ENCODE results near the gene AUNIP. TPM values are rescaled to one million over a fixed set of nuclear protein-coding genes. Genes with fewer than 3 reads are reported as not detected.
A peak's percentile ranks its signal among the peaks of the same experiment; 100 is the strongest.

The AUNIP gene
- total RNA-seq, 3 donors from 2014 or later (not counting 1 experiment from before 2014, with no cell fraction given) = 0.16 to 0.50 (median 0.20) TPM

DNA sequence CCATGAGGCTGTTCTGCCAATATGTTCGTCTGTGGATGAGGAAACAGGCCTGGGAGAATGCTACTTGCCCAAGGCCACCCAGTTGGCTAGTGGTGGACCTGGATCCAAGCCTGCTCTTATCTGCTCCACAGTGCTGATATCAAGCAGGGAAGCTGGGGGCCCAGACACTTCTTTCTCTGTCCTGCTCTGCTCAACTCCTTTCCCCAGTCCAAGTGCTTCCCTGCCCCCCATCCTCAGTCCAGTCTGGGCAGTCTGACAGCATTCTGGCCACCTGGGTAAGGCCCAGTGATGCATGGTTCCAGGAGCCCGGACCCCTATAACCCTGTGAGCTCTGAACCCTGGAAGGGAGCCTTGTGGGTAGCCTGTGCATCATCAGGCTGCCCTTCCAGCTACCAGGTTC is 20.4 kb upstream of the AUNIP start:
- H3K4me3 ChIP-seq (ENCODE audit: low read length) = no peak overlapping the region

DNA sequence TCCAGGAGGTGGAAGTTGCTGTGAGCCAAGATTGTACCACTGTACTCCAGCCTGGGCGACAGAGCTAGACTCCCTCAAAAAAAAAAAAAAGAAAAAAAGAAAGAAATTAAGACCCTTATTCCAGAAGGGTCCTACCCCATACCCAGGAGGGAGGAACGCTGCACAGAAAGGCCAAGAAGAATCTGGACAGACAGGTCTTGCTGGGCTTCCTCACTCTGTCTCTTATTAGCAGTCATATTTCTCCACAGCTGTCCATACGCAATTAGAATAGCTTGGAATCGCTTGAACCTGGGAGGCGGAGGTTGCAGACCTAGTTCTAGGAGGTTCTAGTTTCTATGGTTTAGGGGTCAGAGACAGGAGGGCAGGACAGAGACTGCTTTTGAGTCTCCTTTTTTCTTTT is 19.4 kb upstream of the AUNIP start:
- no peak overlapping the region for H3K4me3 ChIP-seq (ENCODE audit: low read length)
- H3K9me3 Mint-ChIP-seq = no peaks in the 10 kb centered on the region
- H3K4me1 Mint-ChIP-seq = peaks cover 0 to 16% of the 10 kb centered on the region in 2 donors
- H3K27ac Mint-ChIP-seq = no peak overlapping the region
- no peak for DNase-seq
- TF ChIP-seq, protein P1, sequence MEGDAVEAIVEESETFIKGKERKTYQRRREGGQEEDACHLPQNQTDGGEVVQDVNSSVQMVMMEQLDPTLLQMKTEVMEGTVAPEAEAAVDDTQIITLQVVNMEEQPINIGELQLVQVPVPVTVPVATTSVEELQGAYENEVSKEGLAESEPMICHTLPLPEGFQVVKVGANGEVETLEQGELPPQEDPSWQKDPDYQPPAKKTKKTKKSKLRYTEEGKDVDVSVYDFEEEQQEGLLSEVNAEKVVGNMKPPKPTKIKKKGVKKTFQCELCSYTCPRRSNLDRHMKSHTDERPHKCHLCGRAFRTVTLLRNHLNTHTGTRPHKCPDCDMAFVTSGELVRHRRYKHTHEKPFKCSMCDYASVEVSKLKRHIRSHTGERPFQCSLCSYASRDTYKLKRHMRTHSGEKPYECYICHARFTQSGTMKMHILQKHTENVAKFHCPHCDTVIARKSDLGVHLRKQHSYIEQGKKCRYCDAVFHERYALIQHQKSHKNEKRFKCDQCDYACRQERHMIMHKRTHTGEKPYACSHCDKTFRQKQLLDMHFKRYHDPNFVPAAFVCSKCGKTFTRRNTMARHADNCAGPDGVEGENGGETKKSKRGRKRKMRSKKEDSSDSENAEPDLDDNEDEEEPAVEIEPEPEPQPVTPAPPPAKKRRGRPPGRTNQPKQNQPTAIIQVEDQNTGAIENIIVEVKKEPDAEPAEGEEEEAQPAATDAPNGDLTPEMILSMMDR (IDR thresholded peaks at IDR 0.05) = no peak
- ATAC-seq = no peak
- no peak overlapping the region for H3K27ac ChIP-seq (ENCODE audit: low read length)
- H3K9me3 ChIP-seq (ENCODE audit: control insufficient read depth, insufficient read depth, low read length) = no peaks in the 10 kb centered on the region
- no peaks in the 10 kb centered on the region for H3K27me3 Mint-ChIP-seq (ENCODE audit: low read depth in 2 of 2)
- intact Hi-C loops (cut with micrococcal nuclease) = no loop called here
- H3K36me3 Mint-ChIP-seq = no peaks in the 10 kb centered on the region
- H3K27me3 ChIP-seq (ENCODE audit: control insufficient read depth, insufficient read depth, low read length) = no peaks in the 10 kb centered on the region
- 95% methylated on average over 5 of the region's 5 CpGs for WGBS (ENCODE audit: insufficient coverage)
- H3K36me3 ChIP-seq (ENCODE audit: control insufficient read depth, insufficient read depth, low read length) = no peaks in the 10 kb centered on the region
- peaks cover 18% of the 10 kb centered on the region for H3K4me1 ChIP-seq (ENCODE audit: control insufficient read depth, insufficient read depth, low read length)
- no peak overlapping the region for H3K4me3 Mint-ChIP-seq

More for the DNA sequence above, 20.4 kb upstream of the AUNIP start:
- Histone ChIP-seq H3K36me3 (ENCODE audit: control insufficient read depth, insufficient read depth, low read length) (no peaks in the 10 kb centered on the region), H3K9me3 (ENCODE audit: control insufficient read depth, insufficient read depth, low read length) (no peaks in the 10 kb centered on the region), H3K27ac (ENCODE audit: low read length) (no peak overlapping the region), H3K4me1 (ENCODE audit: control insufficient read depth, insufficient read depth, low read length) (peaks cover 13% of the 10 kb centered on the region), H3K27me3 (ENCODE audit: control insufficient read depth, insufficient read depth, low read length) (no peaks in the 10 kb centered on the region)
- WGBS (ENCODE audit: insufficient coverage) = 80% methylated on average over 2 of the region's 2 CpGs
- intact Hi-C loops (cut with micrococcal nuclease) = no loop called here
- DNase-seq = no peak
- no peaks in the 10 kb centered on the region for H3K9me3 Mint-ChIP-seq
- no peaks in the 10 kb centered on the region for H3K27me3 Mint-ChIP-seq (ENCODE audit: low read depth in 2 of 2)
- no peak for ATAC-seq
- peaks cover 0 to 16% of the 10 kb centered on the region in 2 donors for H3K4me1 Mint-ChIP-seq
- no peaks in the 10 kb centered on the region for H3K36me3 Mint-ChIP-seq
- no peak overlapping the region for H3K27ac Mint-ChIP-seq
- no peak overlapping the region for H3K4me3 Mint-ChIP-seq
- TF ChIP-seq, protein P1 (IDR thresholded peaks at IDR 0.05) = no peak

DNA sequence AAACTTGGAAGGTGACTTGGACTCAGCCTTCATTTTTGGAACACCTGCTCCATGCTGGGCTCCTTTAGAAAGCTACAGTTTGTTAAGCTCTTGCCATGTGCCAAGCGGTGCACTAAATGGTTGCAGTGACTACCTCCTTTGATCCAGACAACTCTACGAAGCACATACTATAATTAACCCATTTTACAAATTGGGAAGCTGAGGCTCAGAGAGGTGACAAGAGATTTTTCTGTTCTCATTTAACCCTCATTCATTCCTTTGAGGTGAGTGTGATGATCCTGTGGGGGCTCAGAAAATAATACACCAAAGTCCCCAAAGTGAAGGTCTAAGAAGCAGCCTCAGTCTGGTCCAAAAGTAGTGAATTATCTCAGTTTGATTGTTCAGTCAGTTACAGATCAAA is 17.9 kb upstream of the AUNIP start:
- ATAC-seq (no peak), DNase-seq (no peak)
- H3K9me3 ChIP-seq (ENCODE audit: control insufficient read depth, insufficient read depth, low read length) = no peaks in the 10 kb centered on the region
- peaks cover 0 to 16% of the 10 kb centered on the region in 2 donors for H3K4me1 Mint-ChIP-seq
- no peak overlapping the region for H3K27ac ChIP-seq (ENCODE audit: low read length)
- H3K27me3 Mint-ChIP-seq (ENCODE audit: low read depth in 2 of 2) = no peaks in the 10 kb centered on the region
- intact Hi-C loops (cut with micrococcal nuclease) = no loop called here
- 100% methylated on average over 1 of the region's 2 CpGs for WGBS (ENCODE audit: insufficient coverage)
- TF ChIP-seq, protein P1 (IDR thresholded peaks at IDR 0.05) = no peak
- no peaks in the 10 kb centered on the region for H3K36me3 ChIP-seq (ENCODE audit: control insufficient read depth, insufficient read depth, low read length)
- no peaks in the 10 kb centered on the region for H3K9me3 Mint-ChIP-seq
- no peak overlapping the region for H3K4me3 Mint-ChIP-seq
- H3K36me3 Mint-ChIP-seq = no peaks in the 10 kb centered on the region
- no peaks in the 10 kb centered on the region for H3K27me3 ChIP-seq (ENCODE audit: control insufficient read depth, insufficient read depth, low read length)
- H3K27ac Mint-ChIP-seq = no peak overlapping the region
- H3K4me3 ChIP-seq (ENCODE audit: low read length) = no peak overlapping the region
- peaks cover 18% of the 10 kb centered on the region for H3K4me1 ChIP-seq (ENCODE audit: control insufficient read depth, insufficient read depth, low read length)

DNA sequence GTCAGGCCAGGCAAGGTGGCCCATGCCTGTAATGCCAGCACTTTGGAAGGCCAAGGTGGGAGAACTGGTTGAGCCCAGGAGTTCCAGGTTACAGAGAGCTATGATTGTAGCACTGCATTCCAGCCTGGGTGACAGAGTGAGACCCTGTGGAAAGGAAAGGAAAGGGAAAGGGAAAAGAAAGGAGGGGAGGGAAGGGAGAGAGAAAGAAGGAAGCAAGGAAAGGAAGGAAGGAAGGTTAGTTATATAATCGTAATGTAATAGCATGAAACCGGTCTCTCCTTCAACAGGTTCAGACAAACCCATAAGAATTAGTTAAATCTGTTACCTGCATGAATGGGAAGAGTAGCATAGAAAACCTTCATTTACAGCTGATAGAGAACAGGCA is 17.4 kb upstream of the AUNIP start:
- H3K36me3 ChIP-seq (ENCODE audit: control insufficient read depth, insufficient read depth, low read length) = no peaks in the 10 kb centered on the region
- DNase-seq = no peak
- TF ChIP-seq, protein P1 (IDR thresholded peaks at IDR 0.05) = no peak
- Mint-ChIP-seq H3K36me3 (no peaks in the 10 kb centered on the region), H3K9me3 (no peaks in the 10 kb centered on the region), H3K4me1 (peaks cover 0 to 16% of the 10 kb centered on the region in 2 donors), H3K27me3 (ENCODE audit: low read depth in 2 of 2) (no peaks in the 10 kb centered on the region), H3K4me3 (peak overlapping the region; percentile 37), H3K27ac (peak overlapping the region in 1 of 2 donors; percentile 86)
- WGBS (ENCODE audit: insufficient coverage) = 83% methylated on average over 2 of the region's 2 CpGs
- H3K27ac ChIP-seq (ENCODE audit: low read length) = no peak overlapping the region
- no peak overlapping the region for H3K4me3 ChIP-seq (ENCODE audit: low read length)
- peaks cover 18% of the 10 kb centered on the region for H3K4me1 ChIP-seq (ENCODE audit: control insufficient read depth, insufficient read depth, low read length)
- H3K9me3 ChIP-seq (ENCODE audit: control insufficient read depth, insufficient read depth, low read length) = no peaks in the 10 kb centered on the region
- H3K27me3 ChIP-seq (ENCODE audit: control insufficient read depth, insufficient read depth, low read length) = no peaks in the 10 kb centered on the region
- no peak for ATAC-seq
- intact Hi-C loops (cut with micrococcal nuclease) = no loop called here

All from natural killer cell (primary cell).